ENCODE measurements around the gene CCR5AS.
A peak's percentile ranks its signal among the peaks of the same experiment; 100 is the strongest.
"Not testable (repeated sequence)": the region's sequence is repeated elsewhere in the genome, so short reads cannot be mapped to it uniquely, and the experiment has no call there.

CCR5AS gene

DNA sequence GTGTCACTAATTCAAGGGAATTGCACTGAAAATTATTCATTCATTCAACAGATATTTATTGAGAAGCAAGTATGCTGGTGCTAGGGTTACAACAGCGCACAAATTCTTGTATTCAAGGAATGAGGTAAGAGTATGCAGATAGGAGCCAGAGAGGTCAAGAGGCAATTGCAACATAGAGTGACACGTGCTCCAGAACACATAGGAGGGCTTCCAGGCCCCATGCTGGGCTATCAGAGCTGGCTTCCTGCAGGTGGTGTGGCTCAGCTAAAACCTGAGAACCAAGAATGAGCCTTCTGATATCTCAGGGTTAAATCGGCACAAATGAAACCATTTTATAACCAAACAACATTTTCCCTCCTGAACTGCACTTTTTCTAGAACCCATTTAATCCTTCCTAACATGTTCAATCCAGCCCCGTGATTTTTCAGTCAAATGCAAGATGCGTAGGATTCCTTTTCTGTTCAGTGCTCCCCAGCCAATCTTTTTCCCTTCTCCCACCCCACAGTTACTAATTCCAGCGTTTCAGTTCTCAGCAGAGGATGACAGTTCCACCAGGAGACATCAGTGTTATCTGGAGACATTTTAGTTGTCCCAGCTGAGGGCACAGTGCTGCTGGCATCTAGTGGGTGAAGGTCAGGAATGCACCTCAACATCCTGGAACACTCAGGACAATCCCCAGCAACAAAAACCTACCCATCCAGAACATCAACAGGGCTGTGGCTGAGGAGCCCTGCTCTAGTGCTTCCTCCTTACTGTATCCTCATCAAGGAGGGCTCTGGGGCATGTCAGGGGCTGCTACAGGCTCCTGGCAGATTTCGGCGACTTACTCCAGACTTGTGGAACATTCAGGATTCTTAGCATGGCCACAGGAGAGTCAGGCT, 13.1 kb downstream of the CCR5AS start:
- ChIA-PET CTCF (interaction anchor here (0.5 to 2.1 kb wide), 4 partner anchors 11 to 185 kb away, joined by 3 to 5 read pairs (median 4); partner anchors contain the start of gene CCR1), POLR2A (interaction anchor here (0.7 kb wide), 1 partner anchor 488 kb away, joined by 3 read pairs; no protein-coding TSS in a partner anchor)
- Mint-ChIP-seq H3K4me1 (peaks cover 34% of the 10 kb centered on the region), H3K4me3 (no peak overlapping the region), H3K27me3 (ENCODE audit: low read depth) (peaks cover 15% of the 10 kb centered on the region), H3K27ac (peak overlapping the region; percentile 0; the same call in 1 of the 2 replicates), H3K9me3 (peaks cover 18% of the 10 kb centered on the region), H3K36me3 (0 out of 2 replicates have a peak, but pooled peaks cover 5% of the 10 kb centered on the region)
- DNase-seq (ENCODE audit: low spot score) (peak; percentile 38), ATAC-seq (peak; percentile 66)
- TF ChIP-seq OVOL2 (CRISPR knock-in tag; IDR thresholded peaks at IDR 0.05; ENCODE audit: borderline replicate concordance) (no peak), HMGA2 (CRISPR knock-in tag; IDR thresholded peaks at IDR 0.05) (no peak), ZNF423 (CRISPR knock-in tag; IDR thresholded peaks at IDR 0.05) (peak; percentile 33; the same call in 1 of the 2 replicates)
- TF ChIP-seq, protein P1, sequence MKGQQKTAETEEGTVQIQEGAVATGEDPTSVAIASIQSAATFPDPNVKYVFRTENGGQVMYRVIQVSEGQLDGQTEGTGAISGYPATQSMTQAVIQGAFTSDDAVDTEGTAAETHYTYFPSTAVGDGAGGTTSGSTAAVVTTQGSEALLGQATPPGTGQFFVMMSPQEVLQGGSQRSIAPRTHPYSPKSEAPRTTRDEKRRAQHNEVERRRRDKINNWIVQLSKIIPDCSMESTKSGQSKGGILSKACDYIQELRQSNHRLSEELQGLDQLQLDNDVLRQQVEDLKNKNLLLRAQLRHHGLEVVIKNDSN (CRISPR knock-in tag; IDR thresholded peaks at IDR 0.05) = 0 out of 2 replicates have a peak, but pooled peaks have one; percentile 20
- TF ChIP-seq, protein P2, sequence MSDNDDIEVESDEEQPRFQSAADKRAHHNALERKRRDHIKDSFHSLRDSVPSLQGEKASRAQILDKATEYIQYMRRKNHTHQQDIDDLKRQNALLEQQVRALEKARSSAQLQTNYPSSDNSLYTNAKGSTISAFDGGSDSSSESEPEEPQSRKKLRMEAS (CRISPR knock-in tag; IDR thresholded peaks at IDR 0.05) = 0 out of 2 replicates have a peak, but pooled peaks have one; percentile 19

DNA sequence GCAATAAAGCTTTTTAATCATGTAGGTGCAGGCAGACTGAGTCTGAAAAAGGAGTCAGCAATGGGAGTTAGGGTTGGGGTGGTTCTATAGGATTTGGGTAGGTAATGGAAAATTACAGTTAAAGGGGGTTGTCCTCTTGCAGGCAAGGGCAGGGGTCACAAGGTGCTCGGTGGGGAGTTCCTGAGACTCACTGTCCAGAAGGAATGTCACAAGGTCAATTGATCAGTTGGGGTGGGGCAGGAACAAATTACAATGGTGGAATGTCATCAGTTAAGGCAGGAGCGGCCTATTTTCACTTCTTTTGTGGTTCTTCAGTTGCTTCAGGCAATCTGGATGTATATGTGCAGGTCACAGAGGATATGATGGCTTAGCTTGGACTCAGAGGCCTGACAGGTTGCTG, 13.9 kb downstream of the CCR5AS start:
- ATAC-seq = no peak
- Mint-ChIP-seq H3K27ac (no peak overlapping the region), H3K27me3 (ENCODE audit: low read depth) (peaks cover 15% of the 10 kb centered on the region), H3K9me3 (peaks cover 18% of the 10 kb centered on the region), H3K4me1 (peaks cover 34% of the 10 kb centered on the region), H3K4me3 (no peak overlapping the region), H3K36me3 (0 out of 2 replicates have a peak, but pooled peaks cover 5% of the 10 kb centered on the region)
- CTCF ChIA-PET = interaction anchor here (1.0 to 2.1 kb wide), 2 partner anchors 34 to 184 kb away, joined by 4 to 5 read pairs; partner anchors contain the start of gene CCR1
- POLR2A ChIA-PET = interaction anchor here (0.7 kb wide), 1 partner anchor 489 kb away, joined by 3 read pairs; no protein-coding TSS in a partner anchor
- TF ChIP-seq FOXJ3 (CRISPR knock-in tag; IDR thresholded peaks at IDR 0.05; ENCODE audit: borderline replicate concordance) = no peak
- TF ChIP-seq PRRX2 (CRISPR knock-in tag; IDR thresholded peaks at IDR 0.05) = no peak
- TF ChIP-seq ZNF317 (CRISPR knock-in tag; IDR thresholded peaks at IDR 0.05; ENCODE audit: borderline replicate concordance, low read depth) = no peak
- TF ChIP-seq CREM (CRISPR knock-in tag; IDR thresholded peaks at IDR 0.05) = no peak
- no peak for TF ChIP-seq MXD4 (CRISPR knock-in tag; IDR thresholded peaks at IDR 0.05; ENCODE audit: borderline replicate concordance)
- TF ChIP-seq, protein P3, sequence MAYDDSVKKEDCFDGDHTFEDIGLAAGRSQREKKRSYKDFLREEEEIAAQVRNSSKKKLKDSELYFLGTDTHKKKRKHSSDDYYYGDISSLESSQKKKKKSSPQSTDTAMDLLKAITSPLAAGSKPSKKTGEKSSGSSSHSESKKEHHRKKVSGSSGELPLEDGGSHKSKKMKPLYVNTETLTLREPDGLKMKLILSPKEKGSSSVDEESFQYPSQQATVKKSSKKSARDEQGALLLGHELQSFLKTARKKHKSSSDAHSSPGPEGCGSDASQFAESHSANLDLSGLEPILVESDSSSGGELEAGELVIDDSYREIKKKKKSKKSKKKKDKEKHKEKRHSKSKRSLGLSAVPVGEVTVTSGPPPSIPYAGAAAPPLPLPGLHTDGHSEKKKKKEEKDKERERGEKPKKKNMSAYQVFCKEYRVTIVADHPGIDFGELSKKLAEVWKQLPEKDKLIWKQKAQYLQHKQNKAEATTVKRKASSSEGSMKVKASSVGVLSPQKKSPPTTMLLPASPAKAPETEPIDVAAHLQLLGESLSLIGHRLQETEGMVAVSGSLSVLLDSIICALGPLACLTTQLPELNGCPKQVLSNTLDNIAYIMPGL (CRISPR knock-in tag; IDR thresholded peaks at IDR 0.05) = no peak
- TF ChIP-seq, protein P4, sequence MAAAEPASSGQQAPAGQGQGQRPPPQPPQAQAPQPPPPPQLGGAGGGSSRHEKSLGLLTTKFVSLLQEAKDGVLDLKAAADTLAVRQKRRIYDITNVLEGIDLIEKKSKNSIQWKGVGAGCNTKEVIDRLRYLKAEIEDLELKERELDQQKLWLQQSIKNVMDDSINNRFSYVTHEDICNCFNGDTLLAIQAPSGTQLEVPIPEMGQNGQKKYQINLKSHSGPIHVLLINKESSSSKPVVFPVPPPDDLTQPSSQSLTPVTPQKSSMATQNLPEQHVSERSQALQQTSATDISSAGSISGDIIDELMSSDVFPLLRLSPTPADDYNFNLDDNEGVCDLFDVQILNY (CRISPR knock-in tag; IDR thresholded peaks at IDR 0.05) = no peak
- no peak for TF ChIP-seq ZNF423 (CRISPR knock-in tag; IDR thresholded peaks at IDR 0.05)
- TF ChIP-seq ZNF138 (CRISPR knock-in tag; conservative IDR thresholded peaks at IDR 0.05) = no peak
- no peak for TF ChIP-seq SP1 (CRISPR knock-in tag; conservative IDR thresholded peaks at IDR 0.05)
- no peak for TF ChIP-seq ZNF396 (CRISPR knock-in tag; IDR thresholded peaks at IDR 0.05; ENCODE audit: borderline replicate concordance)
- TF ChIP-seq KAT7 (CRISPR knock-in tag; IDR thresholded peaks at IDR 0.05; ENCODE audit: borderline replicate concordance) = no peak
- no peak for DNase-seq (ENCODE audit: low spot score)

GRCh38 chr3:46391526-46391925, 15.3 kb downstream of the CCR5AS start:
- H3K4me3 Mint-ChIP-seq; H3K36me3 Mint-ChIP-seq; ATAC-seq; H3K27ac Mint-ChIP-seq; DNase-seq (ENCODE audit: low spot score); POLR2A ChIA-PET: not testable (repeated sequence)
- H3K27me3 Mint-ChIP-seq (ENCODE audit: low read depth) = peaks cover 15% of the 10 kb centered on the region
- H3K9me3 Mint-ChIP-seq = peaks cover 21% of the 10 kb centered on the region
- peaks cover 30% of the 10 kb centered on the region for H3K4me1 Mint-ChIP-seq
- CTCF ChIA-PET = interaction anchor here (1.1 kb wide), 1 partner anchor 13 kb away, joined by 3 read pairs; no protein-coding TSS in a partner anchor
